GM20431 (cell line): ENCODE results near the gene ZNF202.
"Not testable (repeated sequence)": the region's sequence is repeated elsewhere in the genome, so short reads cannot be mapped to it uniquely, and the experiment has no call there.

Experiments
- in situ Hi-C: fragments of 300-500 bp; cut with MseI, MboI; formaldehyde crosslinking; loops from one replicate; pipeline ENCODE4 v1.15.0; 2020; ENCODE audit warnings: low sequenced_read_pairs; ENCODE audit not compliant: unreplicated experiment

ZNF202 gene

DNA sequence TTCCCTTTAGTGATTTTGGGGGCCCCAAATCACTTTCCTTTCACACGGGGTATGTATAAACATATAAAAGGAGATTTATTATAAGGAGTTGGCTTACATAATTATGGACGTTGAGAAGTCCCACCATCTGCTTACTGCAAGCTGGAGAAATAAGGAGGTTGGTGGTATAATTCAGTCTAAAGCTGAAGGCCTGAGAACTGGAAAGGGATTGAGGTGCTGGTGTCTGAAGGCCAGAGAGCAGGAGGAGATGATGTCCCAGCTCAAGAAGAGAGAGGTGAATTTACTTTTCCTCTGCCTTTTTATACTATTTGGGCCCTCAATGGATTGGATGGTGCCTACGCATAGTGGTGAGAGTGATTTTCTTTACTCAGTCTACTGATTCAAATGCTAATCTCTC is 1.3 kb upstream of the ZNF202 start:
- in situ Hi-C loops = no loop called here

DNA sequence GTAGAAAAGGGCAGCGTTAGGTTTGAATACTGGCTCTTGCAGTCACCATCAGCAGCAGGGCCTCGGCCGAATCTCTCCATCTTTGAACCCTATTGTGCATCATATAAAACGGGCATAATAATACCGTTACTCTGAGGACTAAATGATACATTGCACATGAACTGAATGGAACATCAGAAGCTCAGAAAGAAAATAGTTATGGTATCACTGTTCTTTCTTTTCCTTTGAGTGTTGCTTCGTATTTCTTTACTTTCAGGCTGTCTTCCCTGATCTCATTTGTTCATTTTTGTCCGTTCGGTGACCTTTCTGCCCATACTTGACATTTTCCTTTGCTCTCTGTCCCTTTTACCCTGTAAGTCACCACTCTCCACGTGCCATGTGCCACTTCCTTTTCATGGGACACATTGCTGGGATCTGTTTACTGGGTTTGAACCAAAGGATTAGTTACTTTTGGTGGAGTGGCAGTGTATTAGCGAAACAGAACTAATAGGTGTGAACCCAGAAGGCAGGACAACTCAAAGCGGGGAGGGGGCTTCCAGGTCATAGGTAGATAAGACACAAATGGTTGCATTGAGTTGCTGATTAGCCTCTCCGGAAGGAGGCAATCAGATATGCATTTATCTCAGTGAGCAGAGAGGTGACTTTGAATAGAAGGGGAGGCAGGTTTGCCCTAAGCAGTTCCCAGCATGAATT is 717 bp upstream of the ZNF202 start:
- in situ Hi-C loops = no loop called here

DNA sequence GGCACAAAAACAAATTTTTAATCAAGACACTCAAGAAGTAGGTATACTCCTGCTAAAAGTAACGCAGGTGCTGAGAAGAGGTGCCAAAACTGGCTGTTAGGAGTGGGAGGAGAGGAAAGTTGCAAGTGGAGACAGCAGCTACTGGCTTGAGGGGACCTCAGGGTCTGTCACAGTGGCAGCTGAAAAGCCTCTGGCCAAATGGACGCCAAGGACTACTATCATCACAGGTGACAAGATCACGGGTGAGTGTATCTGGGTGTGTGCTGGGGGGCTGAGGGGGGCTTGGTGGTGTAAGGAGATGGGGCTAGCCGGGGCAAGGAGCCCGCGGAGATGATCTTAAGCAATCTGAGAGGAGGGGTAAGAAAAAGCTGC is 687 bp downstream of the ZNF202 start:
- in situ Hi-C loops = no loop called here

DNA sequence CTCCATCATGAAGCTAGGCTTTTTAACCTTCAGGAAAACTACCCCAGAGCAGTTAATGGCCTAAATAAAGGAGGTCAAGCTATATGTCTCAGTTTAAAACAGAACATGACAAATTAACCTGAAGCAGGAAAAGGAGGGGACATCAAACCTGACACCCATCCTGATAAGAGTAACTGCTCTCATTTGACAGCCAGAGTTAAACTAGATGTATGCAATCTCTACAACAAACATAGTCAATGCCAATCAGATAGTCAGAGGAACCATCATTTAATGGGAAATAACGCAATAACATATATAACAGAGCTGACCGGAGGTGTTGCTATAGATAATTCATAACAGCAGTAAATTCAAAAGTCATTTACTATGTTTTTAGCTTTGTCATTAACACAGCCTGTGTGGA is 3.1 kb downstream of the ZNF202 start:
- in situ Hi-C loops = no loop called here

DNA sequence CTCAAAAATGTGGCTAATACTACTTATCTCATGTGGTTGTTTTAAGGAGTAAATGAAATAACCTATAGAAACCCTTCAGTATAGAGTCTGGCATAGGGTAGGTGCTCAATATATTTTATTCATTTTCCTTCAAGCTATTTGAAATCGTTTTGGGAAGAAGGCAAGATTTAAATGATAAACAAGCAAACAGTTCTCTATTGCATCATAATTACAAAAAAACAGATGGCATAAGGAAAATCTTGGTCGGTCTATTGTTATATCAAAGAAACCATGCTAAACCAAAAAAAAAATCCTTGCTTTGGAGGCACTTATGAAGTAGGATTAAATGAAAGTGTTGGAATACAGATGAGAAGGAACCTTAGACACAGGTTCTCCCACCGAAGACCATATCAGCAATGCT is 4.7 kb downstream of the ZNF202 start:
- in situ Hi-C loops = no loop called here

DNA sequence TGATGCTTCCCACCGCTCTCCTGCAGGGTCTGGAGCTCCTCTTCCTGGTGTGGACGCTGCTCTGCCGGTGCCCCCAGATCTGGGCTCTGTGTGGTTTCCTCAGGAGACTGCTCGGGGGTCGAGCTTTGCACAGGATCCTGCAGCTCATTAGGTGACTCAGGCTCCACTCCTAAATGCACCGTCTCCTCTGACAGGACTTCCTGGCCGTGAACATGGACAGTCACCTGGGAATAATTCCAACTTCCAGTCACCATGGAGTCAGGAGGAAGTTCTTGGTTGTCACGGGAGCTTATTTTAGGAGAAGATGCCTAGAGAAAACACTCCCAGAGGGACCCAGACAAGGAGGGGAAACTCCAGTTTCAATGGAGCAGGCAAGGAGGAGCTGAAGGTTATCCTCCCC is 11.9 kb downstream of the ZNF202 start:
- in situ Hi-C loops = no loop called here

DNA sequence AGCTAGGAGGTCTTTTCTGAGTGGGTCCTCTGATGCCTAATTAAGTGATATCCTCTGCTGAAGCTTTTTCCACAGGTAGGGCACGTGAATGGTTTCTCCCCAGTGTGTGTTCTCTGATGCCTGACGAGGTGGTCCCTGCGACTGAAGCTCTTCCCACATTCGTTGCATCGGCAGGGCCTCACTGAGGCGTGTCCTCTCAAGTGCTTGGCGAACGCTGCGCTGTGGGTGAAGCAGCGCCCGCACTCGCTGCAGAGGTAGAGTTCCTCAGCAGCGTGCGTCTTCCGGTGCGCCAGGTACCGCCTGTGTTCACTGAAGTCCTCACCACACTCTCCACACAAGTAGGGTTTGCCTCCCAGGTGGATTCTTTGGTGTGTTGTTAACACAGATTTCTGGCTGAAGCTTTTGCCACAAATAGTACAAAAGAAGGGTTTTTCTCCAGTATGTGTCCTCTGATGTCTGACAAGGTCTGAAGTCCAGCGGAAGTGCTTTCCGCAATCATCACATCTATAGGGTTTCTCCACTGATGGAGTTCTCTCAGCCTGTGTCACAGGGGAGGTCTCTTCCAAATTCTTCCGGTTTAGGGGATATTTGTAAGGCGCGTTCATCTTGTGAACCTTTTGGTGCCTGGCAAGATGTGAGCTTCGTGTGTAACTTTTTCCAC is 15.3 kb downstream of the ZNF202 start:
- in situ Hi-C loops = no loop called here

DNA sequence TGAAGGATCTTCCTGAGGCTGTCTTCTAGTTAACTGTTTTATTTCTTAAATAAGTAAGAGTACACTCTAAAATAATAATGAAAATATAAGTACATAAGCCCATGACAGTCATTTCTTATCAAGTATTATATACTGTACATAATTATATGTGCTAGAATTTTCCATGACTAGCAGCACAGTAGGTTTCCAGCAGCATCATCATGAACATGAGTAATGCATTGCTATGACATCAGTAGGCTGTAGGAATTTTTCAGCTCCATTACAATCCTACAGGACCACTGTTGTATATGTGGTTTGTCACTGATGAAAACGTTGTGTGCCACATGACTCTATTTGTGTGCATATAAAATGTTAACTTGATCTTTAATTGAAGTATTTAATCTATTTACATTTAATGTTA is 22.0 kb downstream of the ZNF202 start:
- in situ Hi-C loops = no loop called here

DNA sequence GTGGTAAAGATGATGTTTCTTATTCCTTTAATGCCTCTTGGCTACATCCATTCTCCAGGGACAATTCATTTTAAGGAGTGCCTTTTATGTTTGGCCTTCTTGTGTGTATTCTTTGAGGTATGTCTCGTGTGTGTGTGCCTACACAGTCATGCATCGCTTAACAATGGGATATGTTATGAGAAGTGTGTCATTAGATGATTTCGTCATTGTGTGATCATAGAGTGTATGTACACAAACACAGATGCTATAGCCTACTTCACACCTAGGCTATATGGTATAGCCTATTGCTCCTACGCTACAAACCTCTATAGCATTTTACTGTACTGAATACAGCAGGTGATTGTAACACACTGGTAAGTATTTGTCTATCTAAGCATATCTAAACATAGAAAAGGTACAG is 23.0 kb downstream of the ZNF202 start:
- in situ Hi-C loops = no loop called here

DNA sequence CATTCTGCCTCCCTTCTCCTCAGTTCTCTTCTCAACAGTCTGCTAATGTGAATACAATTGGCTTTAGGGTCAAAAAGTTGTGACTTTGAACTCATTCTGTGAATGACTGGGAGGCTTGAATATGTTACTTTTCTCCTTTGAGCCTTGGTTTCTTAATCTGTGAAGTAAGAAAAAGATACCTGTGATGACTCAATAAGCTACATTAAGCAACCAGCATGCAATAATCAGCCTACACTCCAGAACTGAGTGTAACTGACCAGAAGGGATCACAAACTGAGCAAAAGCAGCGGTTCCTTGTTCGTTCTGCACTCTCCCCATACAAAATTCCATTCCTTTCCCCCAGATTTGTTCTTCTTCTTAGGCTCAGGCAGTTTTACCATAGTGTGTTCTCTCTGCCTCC is 23.4 kb downstream of the ZNF202 start:
- in situ Hi-C loops = no loop called here

DNA sequence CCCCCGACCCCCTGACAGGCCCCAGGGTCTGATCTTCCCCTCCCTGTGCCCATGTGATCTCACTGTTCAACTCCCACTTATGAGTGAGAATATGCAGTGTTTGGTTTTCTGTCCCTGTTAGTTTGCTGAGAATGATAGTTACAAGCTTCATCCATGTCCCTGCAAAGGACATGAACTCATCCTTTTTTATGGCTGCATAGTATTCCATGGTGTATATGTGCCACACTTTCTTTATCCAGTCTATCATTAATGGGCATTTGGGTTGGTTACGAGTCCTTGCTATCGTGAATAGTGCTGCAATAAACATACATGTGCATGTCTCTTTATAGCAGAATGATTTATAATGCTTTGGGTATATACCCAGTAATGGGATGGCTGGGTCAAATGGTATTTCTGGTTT is 28.8 kb downstream of the ZNF202 start:
- in situ Hi-C loops = not testable (repeated sequence)

DNA sequence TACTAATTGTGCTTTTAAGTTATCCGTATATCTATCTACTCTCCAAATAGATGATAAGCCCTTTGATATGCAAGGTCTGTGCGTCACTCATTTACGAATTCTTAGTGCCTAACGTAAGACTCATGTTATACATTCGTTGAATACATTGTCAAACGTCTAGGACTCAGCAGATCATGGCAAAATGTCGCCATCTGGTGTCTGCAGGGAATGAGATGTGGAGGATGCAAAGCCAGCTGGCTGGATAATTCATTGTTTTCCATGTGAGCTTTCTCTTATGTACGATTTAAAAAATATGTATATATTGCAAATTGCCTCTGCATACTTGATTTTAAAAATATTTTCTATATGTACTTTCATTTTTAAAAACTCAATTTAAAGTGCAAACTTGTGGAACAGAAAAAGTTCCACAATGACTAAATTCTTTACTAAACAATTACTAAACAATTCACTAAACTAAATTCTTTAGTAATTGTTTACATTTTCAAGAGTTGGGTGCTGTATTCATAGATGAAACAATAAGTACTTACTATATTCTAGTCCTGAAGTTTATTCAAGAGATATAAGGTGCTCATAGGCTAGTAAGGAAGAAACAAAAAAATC is 33.8 kb downstream of the ZNF202 start:
- in situ Hi-C loops = no loop called here

DNA sequence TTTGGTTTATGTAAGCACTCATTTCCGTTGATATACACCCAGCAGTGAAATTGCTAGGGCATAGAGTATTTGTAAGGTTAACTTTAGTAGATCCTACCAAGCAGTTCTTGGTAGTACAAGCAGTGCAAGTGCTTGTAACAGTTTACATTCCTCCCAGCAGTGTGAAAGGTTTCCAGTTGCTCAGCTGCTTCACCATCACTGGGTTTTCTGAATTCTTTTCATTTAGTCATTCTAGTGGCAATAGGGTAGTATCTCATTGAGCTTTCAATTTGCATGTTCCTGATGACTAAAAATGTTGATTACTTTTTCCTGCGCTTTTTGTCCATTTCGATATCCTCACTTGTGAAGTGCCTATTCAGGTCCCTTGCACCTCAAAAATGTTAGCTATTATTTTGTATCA is 34.3 kb downstream of the ZNF202 start:
- in situ Hi-C loops = no loop called here

DNA sequence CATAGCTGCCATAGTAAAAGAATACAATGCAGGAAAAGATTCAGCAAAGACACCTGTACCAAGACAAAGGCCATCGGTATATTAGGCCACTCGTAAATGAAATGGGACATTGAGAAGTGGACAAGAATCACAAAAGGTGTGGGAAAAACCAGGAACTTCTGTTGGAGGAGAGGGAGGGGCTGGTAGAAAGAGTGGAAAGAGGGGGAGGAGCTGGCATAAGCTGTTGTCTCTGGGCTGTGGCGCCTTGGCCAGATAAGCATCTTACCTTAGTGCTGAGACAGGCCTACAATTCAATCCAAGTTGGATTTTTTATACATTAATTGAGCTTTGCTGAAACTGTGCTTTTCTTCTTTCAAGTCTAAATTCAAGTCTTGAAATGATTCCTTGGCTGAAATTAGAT is 37.1 kb downstream of the ZNF202 start:
- in situ Hi-C loops = no loop called here

DNA sequence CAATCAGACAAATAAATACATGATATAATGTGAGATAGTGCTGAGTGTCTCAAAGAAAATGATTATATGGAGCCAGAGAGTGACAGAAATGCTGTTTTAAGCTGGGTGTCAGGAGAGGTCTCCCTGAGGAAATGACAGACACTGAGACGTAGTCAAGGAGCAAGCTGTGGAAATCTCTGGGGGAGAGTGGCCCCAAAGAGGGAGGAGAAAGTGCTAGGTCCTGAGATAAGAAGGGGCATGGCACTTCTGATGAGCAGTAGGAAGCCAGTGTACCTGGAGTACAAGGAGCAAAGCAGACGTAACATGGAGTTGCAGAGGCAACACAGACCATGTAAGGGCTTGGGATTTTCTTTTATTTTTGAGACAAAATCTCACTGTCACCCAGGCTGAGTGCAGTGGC is 38.8 kb downstream of the ZNF202 start:
- in situ Hi-C loops = no loop called here

DNA sequence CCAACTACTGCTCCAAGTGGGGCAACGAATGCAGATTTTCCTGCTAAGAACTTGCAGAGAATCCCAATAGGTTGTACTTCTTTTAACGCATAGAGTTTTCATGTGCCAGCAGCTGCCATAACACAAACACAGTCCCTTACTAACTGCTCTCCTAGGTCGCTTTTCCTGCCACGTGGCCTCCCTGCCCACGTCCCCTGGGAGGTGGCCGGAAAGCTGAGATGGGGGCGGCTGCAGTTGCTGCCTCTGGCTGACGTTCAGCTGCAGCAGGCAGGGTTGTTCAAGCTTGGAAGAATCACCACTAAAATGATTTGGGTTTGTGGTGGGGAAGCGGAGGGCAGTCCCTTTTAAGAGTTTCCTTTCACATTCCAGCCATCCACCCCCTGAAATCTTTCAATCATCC is 39.3 kb downstream of the ZNF202 start:
- in situ Hi-C loops = no loop called here

DNA sequence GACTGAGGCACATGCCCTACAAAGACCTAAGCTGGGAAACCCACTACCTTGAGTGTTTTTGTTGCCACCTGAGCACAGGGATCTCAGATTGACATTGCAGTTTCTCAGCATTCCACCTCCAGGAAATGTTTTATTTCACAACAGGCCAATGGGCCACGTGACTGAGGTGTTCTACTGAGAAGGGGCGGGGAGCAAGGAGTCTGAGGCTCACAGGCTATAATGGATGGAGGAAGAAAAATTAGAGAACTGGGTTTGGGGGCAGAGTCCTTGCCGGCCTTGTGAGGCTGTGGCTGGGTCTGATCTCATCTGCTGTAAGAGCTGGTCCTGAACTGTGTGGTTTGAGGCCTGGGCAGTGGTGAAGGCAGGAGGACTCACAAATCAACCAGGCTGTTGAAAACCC is 40.7 kb downstream of the ZNF202 start:
- in situ Hi-C loops = no loop called here

DNA sequence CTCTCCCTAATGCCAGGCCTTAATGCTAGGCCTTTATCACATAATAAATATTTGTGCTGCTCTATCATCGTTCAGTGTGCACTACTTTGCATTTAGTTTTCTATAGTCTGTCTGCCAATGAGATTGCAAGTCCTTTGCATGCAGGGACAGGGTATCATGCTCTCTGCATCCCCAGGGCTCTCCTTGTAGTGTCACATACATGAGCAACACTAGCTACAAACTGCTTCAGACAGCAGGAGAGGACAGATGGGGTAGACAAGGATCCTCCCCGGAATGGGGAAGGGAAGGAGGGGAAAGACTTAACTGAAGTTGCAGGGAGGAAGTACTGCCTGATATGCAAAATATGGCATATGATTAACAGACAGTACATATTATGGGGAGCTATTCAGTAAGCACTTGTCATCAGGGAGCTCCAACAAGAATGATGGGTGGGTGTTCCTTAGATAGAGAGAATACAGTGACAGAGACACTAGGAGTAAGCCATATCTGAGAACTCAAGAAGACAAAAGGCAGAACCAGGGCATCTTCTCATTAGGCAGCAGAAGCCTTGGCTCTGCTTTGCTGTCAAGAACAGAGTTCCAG is 42.8 kb downstream of the ZNF202 start:
- in situ Hi-C loops = no loop called here

DNA sequence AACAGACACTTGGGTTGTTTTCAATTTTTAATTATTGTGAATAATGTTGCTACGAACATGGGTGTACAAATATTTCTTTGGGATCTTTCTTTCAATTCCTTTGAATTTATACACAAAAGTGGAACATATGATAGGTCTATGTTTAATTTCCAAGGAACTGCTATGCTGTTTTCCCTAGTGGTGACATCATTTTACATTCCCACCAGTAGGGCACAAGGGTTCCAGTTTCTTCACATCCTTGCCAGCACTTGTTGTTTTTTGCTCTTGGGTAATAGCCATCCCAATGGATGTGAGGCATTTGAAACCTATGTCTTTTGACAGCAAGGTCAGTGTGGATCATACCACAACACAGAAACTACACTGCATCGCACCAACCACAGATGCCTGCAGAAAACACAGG is 45.3 kb downstream of the ZNF202 start:
- in situ Hi-C loops = no loop called here

DNA sequence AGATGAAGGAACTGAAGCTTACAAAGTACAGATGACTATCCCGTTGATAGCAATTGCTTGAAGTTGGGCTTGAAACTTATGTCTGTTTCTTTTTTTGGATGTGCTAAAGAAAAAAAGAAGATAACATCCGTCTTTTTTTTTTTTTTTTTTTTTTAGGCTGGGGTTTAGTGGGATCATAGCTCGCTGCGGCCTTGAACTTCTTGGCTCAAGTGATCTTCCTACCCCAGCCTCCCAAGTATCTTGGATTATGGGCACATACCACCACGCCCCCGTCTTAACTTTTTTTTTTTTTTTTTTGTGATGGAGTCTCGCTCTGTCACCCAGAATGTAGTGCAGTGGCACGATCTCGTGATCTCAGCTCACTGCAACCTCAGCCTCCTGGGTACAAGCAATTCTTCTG is 46.2 kb downstream of the ZNF202 start:
- in situ Hi-C loops = no loop called here

DNA sequence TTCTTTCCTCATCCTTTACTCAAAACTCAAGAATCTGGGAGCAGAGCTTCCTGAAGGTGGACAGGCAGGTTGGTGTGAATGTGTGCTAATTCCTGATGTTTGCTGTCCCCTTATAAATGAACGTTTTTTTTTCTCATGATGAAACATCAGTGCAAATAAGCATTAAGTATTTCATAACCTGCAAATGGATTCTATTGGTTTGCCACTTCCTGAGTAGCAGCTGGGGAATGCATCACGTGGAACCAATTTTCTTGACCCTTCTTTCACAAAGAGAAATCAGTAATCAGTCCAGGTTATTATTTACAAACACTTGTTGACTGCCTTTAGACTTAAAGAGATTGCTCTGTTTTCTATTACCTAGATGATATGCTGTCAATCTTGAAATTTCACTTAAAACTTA is 46.9 kb downstream of the ZNF202 start:
- in situ Hi-C loops = no loop called here
